IPS-18c (cell line): Measurements from ENCODE around the gene ANO2.

Experiments
- H3K4me3 ChIP-seq: 2 replicates; pipeline ENCODE4 v1.7.0; 2013; ENCODE audit warnings: low read depth, mild to moderate bottlenecking, low read length, moderate library complexity; ENCODE audit not compliant: insufficient read depth
- H3K9me3 ChIP-seq: one replicate; pipeline ENCODE4 v1.6.1; 2013; ENCODE audit warnings: mild to moderate bottlenecking, low read length, moderate library complexity; ENCODE audit not compliant: control insufficient read depth, insufficient read depth

Gene ANO2

GRCh38 chr12:5584412-5585175, 360.5 kb downstream of the ANO2 start:
- no peak overlapping the region for H3K4me3 ChIP-seq
- no peaks in the 10 kb centered on the region for H3K9me3 ChIP-seq

GRCh38 chr12:5582541-5582940, 362.5 kb downstream of the ANO2 start:
- no peaks in the 10 kb centered on the region for H3K9me3 ChIP-seq
- H3K4me3 ChIP-seq, result no peak overlapping the region

- Histone ChIP-seq H3K9me3 (no peaks in the 10 kb centered on the region), H3K4me3 (no peak overlapping the region)
These were observed 363.0 kb downstream of the ANO2 start for GRCh38 chr12:5582018-5582417.

- Histone ChIP-seq H3K4me3 (no peak overlapping the region), H3K9me3 (no peaks in the 10 kb centered on the region)
These were observed 363.4 kb downstream of the ANO2 start for GRCh38 chr12:5581616-5582015.

- no peaks in the 10 kb centered on the region for H3K9me3 ChIP-seq
These were observed 364.0 kb downstream of the ANO2 start for GRCh38 chr12:5581019-5581418.

GRCh38 chr12:5578775-5579174, 366.3 kb downstream of the ANO2 start:
- H3K4me3 ChIP-seq, result no peak overlapping the region
- H3K9me3 ChIP-seq, result no peaks in the 10 kb centered on the region

More at GRCh38 chr12:5581019-5581418, 364.0 kb downstream of the ANO2 start:
- H3K4me3 ChIP-seq, result no peak overlapping the region

- no peak overlapping the region for H3K4me3 ChIP-seq
- H3K9me3 ChIP-seq, result no peaks in the 10 kb centered on the region
These were observed 367.3 kb downstream of the ANO2 start for GRCh38 chr12:5577741-5578140.

GRCh38 chr12:5577211-5577612, 367.8 kb downstream of the ANO2 start:
- H3K4me3 ChIP-seq, result no peak overlapping the region
- no peaks in the 10 kb centered on the region for H3K9me3 ChIP-seq

- H3K9me3 ChIP-seq, result no peaks in the 10 kb centered on the region
- H3K4me3 ChIP-seq, result no peak overlapping the region
These were observed 369.1 kb downstream of the ANO2 start for GRCh38 chr12:5575987-5576386.

- no peaks in the 10 kb centered on the region for H3K9me3 ChIP-seq
- no peak overlapping the region for H3K4me3 ChIP-seq
These were observed 369.8 kb downstream of the ANO2 start for GRCh38 chr12:5575232-5575631.

GRCh38 chr12:5573390-5573789, 371.7 kb downstream of the ANO2 start:
- Histone ChIP-seq H3K4me3 (no peak overlapping the region), H3K9me3 (no peaks in the 10 kb centered on the region)

- Histone ChIP-seq H3K9me3 (no peaks in the 10 kb centered on the region), H3K4me3 (no peak overlapping the region)
These were observed 373.9 kb downstream of the ANO2 start for GRCh38 chr12:5571115-5571514.

- Histone ChIP-seq H3K9me3 (no peaks in the 10 kb centered on the region), H3K4me3 (no peak overlapping the region)
These were observed 374.6 kb downstream of the ANO2 start for GRCh38 chr12:5570416-5570815.

GRCh38 chr12:5568325-5568981, 376.6 kb downstream of the ANO2 start:
- no peaks in the 10 kb centered on the region for H3K9me3 ChIP-seq
- H3K4me3 ChIP-seq, result no peak overlapping the region

GRCh38 chr12:5567016-5567725, 377.9 kb downstream of the ANO2 start:
- H3K9me3 ChIP-seq, result no peaks in the 10 kb centered on the region

GRCh38 chr12:5565933-5566599, 379.0 kb downstream of the ANO2 start:
- Histone ChIP-seq H3K4me3 (no peak overlapping the region), H3K9me3 (no peaks in the 10 kb centered on the region)

More at GRCh38 chr12:5567016-5567725, 377.9 kb downstream of the ANO2 start:
- no peak overlapping the region for H3K4me3 ChIP-seq

GRCh38 chr12:5562581-5562980, 382.5 kb downstream of the ANO2 start:
- no peaks in the 10 kb centered on the region for H3K9me3 ChIP-seq
- H3K4me3 ChIP-seq, result no peak overlapping the region
